Measurements from ENCODE around the gene B4GALT5. TPM values are rescaled to one million over a fixed set of nuclear protein-coding genes. Genes with fewer than 3 reads are reported as not detected.

Gene B4GALT5
- total RNA-seq, 3 donors from 2014 or later (not counting 1 experiment from before 2014, with no cell fraction given), result 15.5 to 29.1 (median 28.6) TPM

- peak overlapping the region in 1 of 2 donors; percentile 99 for H3K27ac Mint-ChIP-seq
- DNase-seq, result no peak
- no peak overlapping the region for H3K4me3 ChIP-seq (ENCODE audit: low read length)
These were observed 35.6 kb downstream of the B4GALT5 start for GRCh38 chr20:49677777-49678758.

GRCh38 chr20:49676581-49677291 lies 36.9 kb downstream of the B4GALT5 start:
- H3K27me3 ChIP-seq (ENCODE audit: control insufficient read depth, insufficient read depth, low read length), result no peaks in the 10 kb centered on the region
- Mint-ChIP-seq H3K9me3 (no peaks in the 10 kb centered on the region), H3K36me3 (no peaks in the 10 kb centered on the region), H3K27me3 (ENCODE audit: low read depth in 2 of 2) (no peaks in the 10 kb centered on the region), H3K27ac (peak overlapping the region in 1 of 2 donors; percentile 99), H3K4me3 (peak overlapping the region; percentile 82), H3K4me1 (peaks cover 80 to 87% of the 10 kb centered on the region in 2 donors)
- 13% methylated on average over 5 of the region's 6 CpGs for WGBS (ENCODE audit: insufficient coverage)
- peaks cover 68% of the 10 kb centered on the region for H3K4me1 ChIP-seq (ENCODE audit: control insufficient read depth, insufficient read depth, low read length)
- ATAC-seq, result peak; percentile 82 to 94 (median 91)
- peak; percentile 47 to 82 for DNase-seq
- H3K27ac ChIP-seq (ENCODE audit: low read length), result peak overlapping the region; percentile 84
- no peak overlapping the region for H3K4me3 ChIP-seq (ENCODE audit: low read length)
- TF ChIP-seq CTCF (IDR thresholded peaks at IDR 0.05), result no peak
- intact Hi-C loops (cut with micrococcal nuclease), result loop anchor here (1.0 kb wide), 1 partner anchor 7 kb away; no protein-coding TSS in a partner anchor
- no peaks in the 10 kb centered on the region for H3K9me3 ChIP-seq (ENCODE audit: control insufficient read depth, insufficient read depth, low read length)
- H3K36me3 ChIP-seq (ENCODE audit: control insufficient read depth, insufficient read depth, low read length), result no peaks in the 10 kb centered on the region

More at GRCh38 chr20:49677777-49678758, 35.6 kb downstream of the B4GALT5 start:
- Mint-ChIP-seq H3K4me3 (peak overlapping the region; percentile 82), H3K4me1 (peaks cover 78 to 88% of the 10 kb centered on the region in 2 donors), H3K9me3 (no peaks in the 10 kb centered on the region), H3K27me3 (ENCODE audit: low read depth in 2 of 2) (no peaks in the 10 kb centered on the region), H3K36me3 (no peaks in the 10 kb centered on the region)
- no peak for TF ChIP-seq CTCF (IDR thresholded peaks at IDR 0.05)
- WGBS (ENCODE audit: insufficient coverage), result 77% methylated on average over 9 of the region's 11 CpGs
- H3K9me3 ChIP-seq (ENCODE audit: control insufficient read depth, insufficient read depth, low read length), result no peaks in the 10 kb centered on the region
- peaks cover 78% of the 10 kb centered on the region for H3K4me1 ChIP-seq (ENCODE audit: control insufficient read depth, insufficient read depth, low read length)
- H3K27me3 ChIP-seq (ENCODE audit: control insufficient read depth, insufficient read depth, low read length), result no peaks in the 10 kb centered on the region
- no peak for ATAC-seq
- H3K27ac ChIP-seq (ENCODE audit: low read length), result peak overlapping the region; percentile 84
- H3K36me3 ChIP-seq (ENCODE audit: control insufficient read depth, insufficient read depth, low read length), result no peaks in the 10 kb centered on the region
- intact Hi-C loops (cut with micrococcal nuclease), result loop anchor here (1.0 kb wide), 1 partner anchor 9 kb away; no protein-coding TSS in a partner anchor

DNA sequence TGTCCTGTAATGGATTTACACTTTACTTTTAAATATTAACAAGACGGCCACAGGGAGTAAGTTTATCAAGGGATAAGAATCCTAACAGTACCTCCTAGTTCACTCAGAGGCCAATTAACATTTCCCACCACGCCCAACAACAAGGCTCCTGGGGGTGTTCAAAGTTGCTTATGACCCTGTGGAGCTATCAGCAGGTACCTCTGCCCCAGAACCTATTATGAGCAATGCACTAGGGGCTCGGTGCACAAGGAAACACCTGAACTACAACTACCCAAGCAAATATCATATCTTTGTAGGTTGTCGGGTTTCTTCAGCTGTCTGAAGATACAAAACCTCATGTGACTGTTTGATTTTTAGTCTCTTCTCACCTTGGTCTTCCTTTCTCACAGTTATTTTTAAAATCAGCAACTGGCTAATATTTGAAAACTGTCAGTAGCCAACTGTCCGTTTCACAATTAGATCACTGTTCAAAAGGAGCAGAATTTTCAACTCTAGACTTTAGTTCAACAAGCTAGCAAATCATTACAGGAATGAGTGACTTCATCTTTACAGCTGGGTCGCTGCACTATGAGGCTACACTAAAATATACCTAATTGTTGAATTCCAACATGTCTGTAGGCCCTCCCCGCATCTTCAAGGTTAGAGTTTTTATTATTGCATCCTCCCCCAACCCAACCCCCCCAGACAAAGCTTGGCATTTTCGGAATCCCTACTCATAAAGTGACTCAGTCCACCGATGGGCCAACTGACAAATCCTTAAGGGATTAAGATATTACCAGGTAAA lies 38.1 kb downstream of the B4GALT5 start:
- Histone ChIP-seq H3K4me3 (ENCODE audit: low read length) (no peak overlapping the region), H3K9me3 (ENCODE audit: control insufficient read depth, insufficient read depth, low read length) (no peaks in the 10 kb centered on the region), H3K27ac (ENCODE audit: low read length) (peak overlapping the region; percentile 84), H3K27me3 (ENCODE audit: control insufficient read depth, insufficient read depth, low read length) (no peaks in the 10 kb centered on the region), H3K36me3 (ENCODE audit: control insufficient read depth, insufficient read depth, low read length) (no peaks in the 10 kb centered on the region), H3K4me1 (ENCODE audit: control insufficient read depth, insufficient read depth, low read length) (peaks cover 64% of the 10 kb centered on the region)
- no peak for TF ChIP-seq CTCF (IDR thresholded peaks at IDR 0.05)
- Mint-ChIP-seq H3K4me3 (peak overlapping the region; percentile 82), H3K36me3 (no peaks in the 10 kb centered on the region), H3K9me3 (no peaks in the 10 kb centered on the region), H3K27me3 (ENCODE audit: low read depth in 2 of 2) (no peaks in the 10 kb centered on the region), H3K4me1 (peaks cover 77 to 82% of the 10 kb centered on the region in 2 donors), H3K27ac (peak overlapping the region in 1 of 2 donors; percentile 99)
- ATAC-seq (peak in 2 of 3 donors; percentile 4 to 11), DNase-seq (peak in 1 of 2 donors; percentile 18)
- 37% methylated on average over 7 of the region's 9 CpGs for WGBS (ENCODE audit: insufficient coverage)
- intact Hi-C loops (cut with micrococcal nuclease), result no loop called here

All from natural killer cell (primary cell).